SK-N-SH (cell line): Measurements from ENCODE around the gene C12orf75.

Experiments used
- ELF1 ChIP-seq: IDR thresholded peaks from 2 replicates; pipeline ENCODE4 v1.4.0; 2012
- EZH2phosphoT487 ChIP-seq: fragments of 200-600 bp; sonication (generic); IDR thresholded peaks from 2 replicates; pipeline ENCODE4 v1.6.1; 2017; ENCODE audit warnings: low read depth, mixed run types, mild to moderate bottlenecking, antibody characterized with exemption, moderate library complexity, borderline replicate concordance
- FOSL2 ChIP-seq: IDR thresholded peaks from 2 replicates; pipeline ENCODE4 v1.4.0; 2012; ENCODE audit warnings: low read depth, mild to moderate bottlenecking, moderate library complexity, borderline replicate concordance
- JUND ChIP-seq: IDR thresholded peaks from 2 replicates; pipeline ENCODE4 v1.4.0; 2012
- NFIC ChIP-seq: IDR thresholded peaks from 2 replicates; pipeline ENCODE4 v1.4.0; 2012; ENCODE audit warnings: borderline replicate concordance
- NRF1 ChIP-seq: IDR thresholded peaks from 2 replicates; pipeline ENCODE4 v1.6.1; 2012; ENCODE audit warnings: low read depth, mild to moderate bottlenecking, low read length
- POLR2AphosphoS5 ChIP-seq: IDR thresholded peaks from 2 replicates; pipeline ENCODE4 v1.6.1; 2012; ENCODE audit warnings: low read depth, low read length
- RCOR1 ChIP-seq: fragments of 150-350 bp; IDR thresholded peaks from 2 replicates; pipeline ENCODE4 v1.6.1; 2017; ENCODE audit warnings: antibody characterized with exemption, low read length
- SIN3A ChIP-seq: IDR thresholded peaks from 2 replicates; pipeline ENCODE4 v1.6.1; 2012; ENCODE audit warnings: low read depth, mild to moderate bottlenecking, low read length, moderate library complexity, borderline replicate concordance
- SMC3 ChIP-seq: IDR thresholded peaks from 2 replicates; pipeline ENCODE4 v1.6.1; 2012; ENCODE audit warnings: low read depth, low read length, improper control_type of control experiment
- TF ChIP-seq, protein P1 (sequence below): IDR thresholded peaks from 2 replicates; pipeline ENCODE4 v1.4.0; 2012; ENCODE audit warnings: low read depth
- TF ChIP-seq, protein P2 (sequence below): fragments of 200-600 bp; sonication (generic); IDR thresholded peaks from 2 replicates; pipeline ENCODE4 v1.6.1; 2017; ENCODE audit warnings: antibody characterized with exemption, mild to moderate bottlenecking, moderate library complexity
- TF ChIP-seq, protein P3 (sequence below): fragments of 150-350 bp; IDR thresholded peaks from 2 replicates; pipeline ENCODE4 v1.6.1; 2016; ENCODE audit warnings: mild to moderate bottlenecking, low read depth, low read length

DNA sequence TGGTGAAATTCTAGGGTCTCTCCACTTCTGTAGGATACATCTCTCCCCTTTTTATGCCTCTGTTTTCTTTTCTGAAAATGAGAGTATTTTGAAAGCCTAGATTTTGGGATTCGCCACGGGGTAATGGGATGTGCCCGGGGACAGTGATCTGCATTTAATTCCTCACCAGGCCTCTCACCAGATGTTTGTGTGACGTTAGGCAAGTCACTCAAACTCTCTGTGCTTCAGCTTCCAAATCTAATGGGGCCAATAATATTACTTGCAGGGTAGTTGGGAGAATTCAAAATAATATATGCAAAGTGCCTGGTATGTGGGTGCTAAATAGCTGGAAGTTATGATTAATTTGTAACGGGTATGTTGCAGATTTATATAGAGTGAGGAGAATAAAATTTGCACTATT, 78.8 kb downstream of the C12orf75 start:
- TF ChIP-seq, protein P1, sequence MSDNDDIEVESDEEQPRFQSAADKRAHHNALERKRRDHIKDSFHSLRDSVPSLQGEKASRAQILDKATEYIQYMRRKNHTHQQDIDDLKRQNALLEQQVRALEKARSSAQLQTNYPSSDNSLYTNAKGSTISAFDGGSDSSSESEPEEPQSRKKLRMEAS: no peak
- TF ChIP-seq FOSL2 (no peak), SMC3 (no peak), NRF1 (no peak), ELF1 (no peak), JUND (no peak), SIN3A (no peak), RCOR1 (no peak), NFIC (no peak), POLR2AphosphoS5 (no peak), EZH2phosphoT487 (no peak)
- TF ChIP-seq, protein P2, sequence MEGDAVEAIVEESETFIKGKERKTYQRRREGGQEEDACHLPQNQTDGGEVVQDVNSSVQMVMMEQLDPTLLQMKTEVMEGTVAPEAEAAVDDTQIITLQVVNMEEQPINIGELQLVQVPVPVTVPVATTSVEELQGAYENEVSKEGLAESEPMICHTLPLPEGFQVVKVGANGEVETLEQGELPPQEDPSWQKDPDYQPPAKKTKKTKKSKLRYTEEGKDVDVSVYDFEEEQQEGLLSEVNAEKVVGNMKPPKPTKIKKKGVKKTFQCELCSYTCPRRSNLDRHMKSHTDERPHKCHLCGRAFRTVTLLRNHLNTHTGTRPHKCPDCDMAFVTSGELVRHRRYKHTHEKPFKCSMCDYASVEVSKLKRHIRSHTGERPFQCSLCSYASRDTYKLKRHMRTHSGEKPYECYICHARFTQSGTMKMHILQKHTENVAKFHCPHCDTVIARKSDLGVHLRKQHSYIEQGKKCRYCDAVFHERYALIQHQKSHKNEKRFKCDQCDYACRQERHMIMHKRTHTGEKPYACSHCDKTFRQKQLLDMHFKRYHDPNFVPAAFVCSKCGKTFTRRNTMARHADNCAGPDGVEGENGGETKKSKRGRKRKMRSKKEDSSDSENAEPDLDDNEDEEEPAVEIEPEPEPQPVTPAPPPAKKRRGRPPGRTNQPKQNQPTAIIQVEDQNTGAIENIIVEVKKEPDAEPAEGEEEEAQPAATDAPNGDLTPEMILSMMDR: no peak
- TF ChIP-seq, protein P3, sequence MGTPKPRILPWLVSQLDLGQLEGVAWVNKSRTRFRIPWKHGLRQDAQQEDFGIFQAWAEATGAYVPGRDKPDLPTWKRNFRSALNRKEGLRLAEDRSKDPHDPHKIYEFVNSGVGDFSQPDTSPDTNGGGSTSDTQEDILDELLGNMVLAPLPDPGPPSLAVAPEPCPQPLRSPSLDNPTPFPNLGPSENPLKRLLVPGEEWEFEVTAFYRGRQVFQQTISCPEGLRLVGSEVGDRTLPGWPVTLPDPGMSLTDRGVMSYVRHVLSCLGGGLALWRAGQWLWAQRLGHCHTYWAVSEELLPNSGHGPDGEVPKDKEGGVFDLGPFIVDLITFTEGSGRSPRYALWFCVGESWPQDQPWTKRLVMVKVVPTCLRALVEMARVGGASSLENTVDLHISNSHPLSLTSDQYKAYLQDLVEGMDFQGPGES: no peak
